Sigmoid colon (tissue), 3 donors: Measurements from ENCODE around the gene HERC3.

ENCODE experiments used
- CTCF ChIP-seq, 4 experiments: fragments of 450-650 bp in 3 of 4; fragments of 200-600 bp in 1 of 4; IDR thresholded peaks; one replicate each; pipeline ENCODE4 v1.5.1; 2016 to 2019; ENCODE audit warnings: antibody characterized with exemption in 4 of 4, mild to moderate bottlenecking in 3 of 4, moderate library complexity in 2 of 4
- POLR2A ChIP-seq, 2 donors: fragments of 450-650 bp; IDR thresholded peaks; one replicate each; pipeline ENCODE4 v1.6.1; 2016; ENCODE audit warnings: antibody characterized with exemption in 2 of 2, mild to moderate bottlenecking in 2 of 2, moderate library complexity in 2 of 2

- TF ChIP-seq POLR2A (IDR thresholded peaks at IDR 0.05) (no peak), CTCF (IDR thresholded peaks at IDR 0.05) (no peak)
Measured at GRCh38 chr4:88660446-88661294, 68.4 kb downstream of the HERC3 start.
